Measurements from ENCODE around the gene APOBEC3G.

GRCh38 chr22:39123751-39124581, 46.9 kb downstream of the APOBEC3G start:
- TF ChIP-seq CTCF (IDR thresholded peaks at IDR 0.05) (no peak), POLR2A (IDR thresholded peaks at IDR 0.05) (no peak)

Measured in adrenal gland (tissue), 5 donors.